Osteocyte (in vitro differentiated cells): ENCODE measurements around the gene LAPTM5. TPM values are rescaled to one million over a fixed set of nuclear protein-coding genes. Genes with fewer than 3 reads are reported as not detected.

Experiments used
- DNase-seq: peaks from one replicate; pipeline ENCODE4 v3.0.0; 2021; ENCODE audit warnings: mixed read lengths; ENCODE audit not compliant: unreplicated experiment; ENCODE audit errors: extremely low spot score
- H3K27ac Mint-ChIP-seq: one replicate; pipeline ENCODE4 v1.8.0; 2021; ENCODE audit warnings: mild to moderate bottlenecking, mixed read lengths; ENCODE audit not compliant: unreplicated experiment
- H3K27me3 Mint-ChIP-seq: one replicate; pipeline ENCODE4 v1.8.0; 2021; ENCODE audit warnings: mixed read lengths; ENCODE audit not compliant: unreplicated experiment
- H3K36me3 Mint-ChIP-seq: one replicate; pipeline ENCODE4 v1.8.0; 2021; ENCODE audit warnings: mixed read lengths; ENCODE audit not compliant: unreplicated experiment
- H3K4me1 Mint-ChIP-seq: one replicate; pipeline ENCODE4 v1.8.0; 2021; ENCODE audit warnings: mixed read lengths; ENCODE audit not compliant: unreplicated experiment
- H3K4me3 Mint-ChIP-seq: one replicate; pipeline ENCODE4 v1.8.0; 2021; ENCODE audit warnings: mild to moderate bottlenecking, moderate library complexity, mixed read lengths; ENCODE audit not compliant: unreplicated experiment
- H3K9me3 Mint-ChIP-seq: one replicate; pipeline ENCODE4 v1.8.0; 2021; ENCODE audit warnings: mixed read lengths; ENCODE audit not compliant: unreplicated experiment
- total RNA-seq: library from RNA; stranded (reverse); gene quantifications from 2 replicates; pipeline ENCODE4 v1.2.1, GENCODE V29; 2021
- TF ChIP-seq, protein P1 (sequence below): fragments of 200-600 bp; sonication (generic); IDR thresholded peaks from 2 replicates; pipeline ENCODE4 v1.5.0; 2021; ENCODE audit warnings: antibody characterized with exemption, mild to moderate bottlenecking, moderate library complexity

Gene LAPTM5
- total RNA-seq, 1 donor from 2014 or later, result not detected

DNA sequence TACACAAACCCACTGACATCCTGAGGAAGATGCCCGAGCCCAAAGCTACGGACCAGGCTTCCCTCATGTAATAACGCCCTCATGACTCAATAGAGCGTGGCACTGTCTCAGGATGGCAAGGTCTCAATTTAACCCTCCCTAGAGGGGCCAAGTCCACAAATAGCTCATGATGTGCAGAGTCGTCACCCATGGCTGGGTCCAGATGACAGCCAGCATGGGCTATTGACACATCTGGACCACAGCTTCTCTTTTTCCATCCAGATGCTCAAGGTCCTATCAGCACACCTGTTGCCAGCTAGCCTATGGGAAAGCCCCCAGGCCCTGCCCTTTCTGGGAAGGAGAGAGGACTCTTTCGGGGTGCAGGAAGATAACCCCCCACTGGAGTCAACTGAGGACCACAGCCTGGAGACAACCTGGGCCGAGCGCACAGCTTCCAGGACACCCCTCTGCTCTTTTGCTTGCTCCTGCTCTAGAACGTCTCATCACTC, 2.8 kb downstream of the LAPTM5 start:
- TF ChIP-seq, protein P1, sequence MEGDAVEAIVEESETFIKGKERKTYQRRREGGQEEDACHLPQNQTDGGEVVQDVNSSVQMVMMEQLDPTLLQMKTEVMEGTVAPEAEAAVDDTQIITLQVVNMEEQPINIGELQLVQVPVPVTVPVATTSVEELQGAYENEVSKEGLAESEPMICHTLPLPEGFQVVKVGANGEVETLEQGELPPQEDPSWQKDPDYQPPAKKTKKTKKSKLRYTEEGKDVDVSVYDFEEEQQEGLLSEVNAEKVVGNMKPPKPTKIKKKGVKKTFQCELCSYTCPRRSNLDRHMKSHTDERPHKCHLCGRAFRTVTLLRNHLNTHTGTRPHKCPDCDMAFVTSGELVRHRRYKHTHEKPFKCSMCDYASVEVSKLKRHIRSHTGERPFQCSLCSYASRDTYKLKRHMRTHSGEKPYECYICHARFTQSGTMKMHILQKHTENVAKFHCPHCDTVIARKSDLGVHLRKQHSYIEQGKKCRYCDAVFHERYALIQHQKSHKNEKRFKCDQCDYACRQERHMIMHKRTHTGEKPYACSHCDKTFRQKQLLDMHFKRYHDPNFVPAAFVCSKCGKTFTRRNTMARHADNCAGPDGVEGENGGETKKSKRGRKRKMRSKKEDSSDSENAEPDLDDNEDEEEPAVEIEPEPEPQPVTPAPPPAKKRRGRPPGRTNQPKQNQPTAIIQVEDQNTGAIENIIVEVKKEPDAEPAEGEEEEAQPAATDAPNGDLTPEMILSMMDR, result no peak
- no peak for DNase-seq
- H3K36me3 Mint-ChIP-seq, result no peaks in the 10 kb centered on the region
- H3K4me3 Mint-ChIP-seq, result no peak overlapping the region
- H3K27me3 Mint-ChIP-seq, result peaks cover 5% of the 10 kb centered on the region
- no peaks in the 10 kb centered on the region for H3K9me3 Mint-ChIP-seq
- no peak overlapping the region for H3K27ac Mint-ChIP-seq
- H3K4me1 Mint-ChIP-seq, result peaks cover 14% of the 10 kb centered on the region

DNA sequence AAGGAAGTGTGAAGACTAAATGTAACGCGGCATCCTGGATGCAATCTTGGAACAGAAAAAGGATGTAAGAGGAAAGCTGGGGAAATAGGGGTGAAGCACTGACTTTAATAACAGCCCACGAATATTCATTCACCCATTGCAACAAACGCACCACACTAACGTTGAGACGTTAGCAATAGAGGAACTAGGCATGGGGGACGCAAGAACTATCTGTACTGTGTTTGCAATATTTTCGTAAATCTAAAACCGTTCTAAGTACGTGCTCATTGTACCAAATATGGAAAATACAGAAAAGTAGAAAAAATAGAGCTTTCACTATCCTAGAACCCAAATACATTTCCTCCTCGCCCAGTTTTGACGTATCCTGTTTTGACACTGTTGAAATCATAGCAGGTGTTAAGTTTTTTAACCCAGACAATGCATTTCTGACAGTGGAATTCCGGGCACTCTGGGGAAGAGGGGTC, 3.9 kb downstream of the LAPTM5 start:
- TF ChIP-seq, protein P1, result no peak
- no peak overlapping the region for H3K27ac Mint-ChIP-seq
- peaks cover 5% of the 10 kb centered on the region for H3K27me3 Mint-ChIP-seq
- no peak for DNase-seq
- no peak overlapping the region for H3K4me3 Mint-ChIP-seq
- H3K36me3 Mint-ChIP-seq, result no peaks in the 10 kb centered on the region
- no peaks in the 10 kb centered on the region for H3K9me3 Mint-ChIP-seq
- H3K4me1 Mint-ChIP-seq, result peaks cover 12% of the 10 kb centered on the region

DNA sequence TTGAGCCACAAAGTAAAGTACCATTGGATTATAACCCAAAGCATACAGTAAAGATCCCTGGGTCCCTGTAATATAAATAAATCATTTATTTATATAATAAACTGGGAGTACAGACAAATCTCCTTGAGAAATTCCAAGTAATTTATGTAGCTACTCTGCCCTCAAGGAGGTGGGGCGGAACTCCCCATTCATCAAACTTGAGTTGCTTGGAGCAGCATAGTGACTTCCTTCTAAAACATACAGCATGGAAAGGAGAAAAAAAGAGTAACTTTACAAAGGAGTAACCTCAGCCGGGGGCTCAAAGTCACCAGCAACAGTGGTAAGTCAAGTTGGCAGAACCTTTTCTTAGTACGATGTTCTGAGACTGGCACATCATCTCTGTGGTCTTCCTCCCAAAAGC, 4.5 kb downstream of the LAPTM5 start:
- no peak overlapping the region for H3K4me3 Mint-ChIP-seq
- DNase-seq, result no peak
- peaks cover 5% of the 10 kb centered on the region for H3K27me3 Mint-ChIP-seq
- H3K9me3 Mint-ChIP-seq, result no peaks in the 10 kb centered on the region
- H3K36me3 Mint-ChIP-seq, result no peaks in the 10 kb centered on the region
- TF ChIP-seq, protein P1, result no peak
- no peak overlapping the region for H3K27ac Mint-ChIP-seq
- H3K4me1 Mint-ChIP-seq, result peaks cover 12% of the 10 kb centered on the region

DNA sequence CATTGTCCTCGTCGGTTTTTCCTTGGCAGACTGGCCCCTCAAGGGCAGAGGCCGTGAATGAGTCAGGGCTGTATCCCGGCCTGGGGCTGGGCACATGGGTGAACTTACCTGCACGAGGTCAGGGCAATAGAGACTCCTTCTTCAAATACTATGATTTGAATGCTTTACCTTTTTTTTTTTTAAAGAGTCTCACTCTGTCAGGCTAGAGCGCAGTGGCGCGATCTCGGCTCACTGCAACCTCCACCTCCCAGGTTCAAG, 5.0 kb downstream of the LAPTM5 start:
- no peak for DNase-seq
- Mint-ChIP-seq H3K4me3 (no peak overlapping the region), H3K36me3 (no peaks in the 10 kb centered on the region), H3K27me3 (peaks cover 5% of the 10 kb centered on the region), H3K27ac (no peak overlapping the region), H3K4me1 (peaks cover 12% of the 10 kb centered on the region), H3K9me3 (no peaks in the 10 kb centered on the region)
- TF ChIP-seq, protein P1, result no peak

DNA sequence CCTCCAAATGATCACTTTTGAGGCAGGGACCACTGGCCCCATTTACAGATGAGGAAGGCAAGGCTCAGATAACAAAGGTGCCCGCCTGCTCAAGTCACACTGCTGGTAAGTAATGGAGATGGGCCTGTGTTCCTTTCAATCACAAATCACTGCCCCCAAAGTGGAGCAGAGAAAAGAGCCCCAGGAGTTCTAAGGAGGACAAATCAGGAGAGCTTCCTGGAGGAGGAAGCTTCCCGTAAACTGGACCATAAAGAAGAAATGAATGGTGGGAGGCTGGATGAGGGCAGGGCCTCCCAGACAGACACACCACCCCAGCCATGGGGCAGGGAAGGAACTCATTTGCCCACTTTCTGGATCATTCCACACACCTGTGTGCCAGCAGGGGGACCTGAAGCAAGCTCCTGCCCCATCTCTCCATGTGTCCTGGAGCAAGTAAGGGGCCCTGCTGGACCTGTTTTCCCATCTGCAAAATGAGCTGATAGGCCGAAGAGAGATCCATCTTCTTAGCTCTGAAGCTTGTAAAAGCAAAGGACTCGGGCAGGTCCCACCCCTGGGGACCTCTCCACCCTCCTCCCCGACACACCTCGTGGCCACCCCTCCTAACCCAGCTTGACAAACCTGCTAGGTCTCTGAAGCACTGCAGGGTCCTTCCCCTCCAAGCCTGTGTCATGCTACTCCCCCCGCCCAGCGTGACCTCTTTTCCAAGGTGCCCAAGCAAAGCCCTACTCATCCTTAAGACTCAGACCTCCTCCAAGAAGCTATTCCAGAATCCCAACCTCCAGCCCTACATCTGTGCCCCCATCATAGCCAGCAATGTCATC, 5.5 kb downstream of the LAPTM5 start:
- TF ChIP-seq, protein P1, result no peak

More for the DNA sequence above, 5.5 kb downstream of the LAPTM5 start:
- no peak for DNase-seq
- peaks cover 6% of the 10 kb centered on the region for H3K27me3 Mint-ChIP-seq
- no peaks in the 10 kb centered on the region for H3K9me3 Mint-ChIP-seq
- H3K27ac Mint-ChIP-seq, result no peak overlapping the region
- no peak overlapping the region for H3K4me3 Mint-ChIP-seq
- no peaks in the 10 kb centered on the region for H3K36me3 Mint-ChIP-seq
- H3K4me1 Mint-ChIP-seq, result peaks cover 9% of the 10 kb centered on the region
